ENCODE data around the gene NOXRED1.
"Not testable (repeated sequence)": the region's sequence is repeated elsewhere in the genome, so short reads cannot be mapped to it uniquely, and the experiment has no call there.

The NOXRED1 gene

GRCh38 chr14:77424862-77425261 lies 1.5 kb upstream of the NOXRED1 start:
- H3K4me2 ChIP-seq (ENCODE audit: low read depth, low read length, poor library complexity, severe bottlenecking): no peak overlapping the region
- no peaks in the 10 kb centered on the region for H3K9me2 ChIP-seq (replicated peaks; ENCODE audit: insufficient read depth, low read length)
- no peak overlapping the region for H2AFZ ChIP-seq (ENCODE audit: low read depth, low read length, severe bottlenecking)
- H3F3A ChIP-seq (ENCODE audit: insufficient read depth): no peaks in the 10 kb centered on the region
- no peaks in the 10 kb centered on the region for H3K27me3 ChIP-seq (ENCODE audit: low read length)
- no peaks in the 10 kb centered on the region for H3K9me3 ChIP-seq (ENCODE audit: insufficient read depth, low read length)
- no peak overlapping the region for H3K9ac ChIP-seq (ENCODE audit: low read length)
- no peaks in the 10 kb centered on the region for H4K20me1 ChIP-seq (ENCODE audit: low read depth, low read length)
- H3K27ac ChIP-seq (ENCODE audit: low read depth, low read length): no peak overlapping the region
- no peak for TF ChIP-seq CTCF (IDR thresholded peaks at IDR 0.05; ENCODE audit: insufficient read depth, low read length, poor library complexity, severe bottlenecking)
- no peak for TF ChIP-seq EZH2phosphoT487 (conservative IDR thresholded peaks at IDR 0.05; ENCODE audit: low read length)
- no peaks in the 10 kb centered on the region for H3K79me2 ChIP-seq (ENCODE audit: insufficient read depth, low read length)
- H3K36me3 ChIP-seq (ENCODE audit: low read length): no peaks in the 10 kb centered on the region
- no peak overlapping the region for H3K4me3 ChIP-seq (ENCODE audit: insufficient read depth, low read length, poor library complexity, severe bottlenecking)

DNA sequence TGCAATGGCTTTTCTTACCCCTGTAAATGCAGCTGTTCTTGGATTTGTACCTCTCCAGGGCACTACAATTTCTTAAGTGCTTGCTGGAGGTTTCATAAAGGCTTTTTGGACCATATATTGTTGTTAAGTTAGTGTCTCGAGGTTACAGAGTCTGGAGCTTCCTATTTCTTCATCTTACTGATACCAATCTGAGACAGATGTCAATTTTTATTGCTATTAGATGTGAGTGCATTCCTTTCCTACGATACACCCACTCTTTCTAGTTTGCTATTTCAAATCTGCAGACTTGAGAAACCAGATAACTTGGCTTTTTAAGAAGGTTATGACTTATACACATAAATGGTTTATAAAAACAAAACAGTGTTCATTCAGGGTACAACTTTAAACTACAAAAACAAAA lies 2.1 kb downstream of the NOXRED1 start:
- Histone ChIP-seq H4K20me1 (ENCODE audit: low read depth, low read length) (no peaks in the 10 kb centered on the region), H3K9ac (ENCODE audit: low read length) (no peak overlapping the region)

GRCh38 chr14:77416836-77417235 lies 6.5 kb downstream of the NOXRED1 start:
- H3K4me3 ChIP-seq (ENCODE audit: insufficient read depth, low read length, poor library complexity, severe bottlenecking): no peak overlapping the region
- H3K27me3 ChIP-seq (ENCODE audit: low read length): no peaks in the 10 kb centered on the region
- no peak overlapping the region for H3K27ac ChIP-seq (ENCODE audit: low read depth, low read length)
- no peaks in the 10 kb centered on the region for H3F3A ChIP-seq (ENCODE audit: insufficient read depth)
- H3K4me2 ChIP-seq (ENCODE audit: low read depth, low read length, poor library complexity, severe bottlenecking): no peak overlapping the region
- no peaks in the 10 kb centered on the region for H3K9me2 ChIP-seq (replicated peaks; ENCODE audit: insufficient read depth, low read length)
- H3K9ac ChIP-seq (ENCODE audit: low read length): no peak overlapping the region
- no peak overlapping the region for H2AFZ ChIP-seq (ENCODE audit: low read depth, low read length, severe bottlenecking)
- no peaks in the 10 kb centered on the region for H4K20me1 ChIP-seq (ENCODE audit: low read depth, low read length)
- H3K9me3 ChIP-seq (ENCODE audit: insufficient read depth, low read length): no peaks in the 10 kb centered on the region
- H3K36me3 ChIP-seq (ENCODE audit: low read length): no peaks in the 10 kb centered on the region
- no peak for TF ChIP-seq EZH2phosphoT487 (conservative IDR thresholded peaks at IDR 0.05; ENCODE audit: low read length)
- no peak for TF ChIP-seq CTCF (IDR thresholded peaks at IDR 0.05; ENCODE audit: insufficient read depth, low read length, poor library complexity, severe bottlenecking)
- H3K79me2 ChIP-seq (ENCODE audit: insufficient read depth, low read length): no peaks in the 10 kb centered on the region

More for the DNA sequence above, 2.1 kb downstream of the NOXRED1 start:
- Histone ChIP-seq H3K9me3 (ENCODE audit: insufficient read depth, low read length) (no peaks in the 10 kb centered on the region), H3K27me3 (ENCODE audit: low read length) (no peaks in the 10 kb centered on the region), H3K27ac (ENCODE audit: low read depth, low read length) (no peak overlapping the region), H3F3A (ENCODE audit: insufficient read depth) (no peaks in the 10 kb centered on the region), H3K4me3 (ENCODE audit: insufficient read depth, low read length, poor library complexity, severe bottlenecking) (no peak overlapping the region), H3K4me2 (ENCODE audit: low read depth, low read length, poor library complexity, severe bottlenecking) (no peak overlapping the region), H3K9me2 (replicated peaks; ENCODE audit: insufficient read depth, low read length) (no peaks in the 10 kb centered on the region), H2AFZ (ENCODE audit: low read depth, low read length, severe bottlenecking) (no peak overlapping the region), H3K36me3 (ENCODE audit: low read length) (no peaks in the 10 kb centered on the region), H3K79me2 (ENCODE audit: insufficient read depth, low read length) (no peaks in the 10 kb centered on the region)
- no peak for TF ChIP-seq CTCF (IDR thresholded peaks at IDR 0.05; ENCODE audit: insufficient read depth, low read length, poor library complexity, severe bottlenecking)
- TF ChIP-seq EZH2phosphoT487 (conservative IDR thresholded peaks at IDR 0.05; ENCODE audit: low read length): no peak

DNA sequence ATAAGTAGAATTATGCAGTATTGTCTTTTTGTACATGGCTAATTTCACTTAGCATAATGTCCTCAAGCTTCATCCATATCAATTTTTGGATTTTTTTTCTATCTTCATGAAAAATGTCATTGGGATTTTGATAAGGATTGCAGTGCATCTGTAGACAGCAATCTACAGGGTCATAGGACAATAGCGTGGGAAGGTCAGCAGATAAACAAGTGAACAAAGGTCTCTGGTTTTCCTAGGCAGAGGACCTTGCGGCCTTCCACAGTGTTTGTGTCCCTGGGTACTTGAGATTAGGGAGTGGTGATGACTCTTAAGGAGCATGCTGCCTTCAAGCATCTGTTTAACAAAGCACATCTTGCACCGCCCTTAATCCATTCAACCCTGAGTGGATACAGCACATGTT lies 7.2 kb downstream of the NOXRED1 start:
- not testable (repeated sequence) for H3K9me3 ChIP-seq (ENCODE audit: insufficient read depth, low read length); H3K27ac ChIP-seq (ENCODE audit: low read depth, low read length); H3K9ac ChIP-seq (ENCODE audit: low read length); H3K27me3 ChIP-seq (ENCODE audit: low read length); H4K20me1 ChIP-seq (ENCODE audit: low read depth, low read length); H2AFZ ChIP-seq (ENCODE audit: low read depth, low read length, severe bottlenecking); H3K4me2 ChIP-seq (ENCODE audit: low read depth, low read length, poor library complexity, severe bottlenecking); H3K4me3 ChIP-seq (ENCODE audit: insufficient read depth, low read length, poor library complexity, severe bottlenecking); H3K9me2 ChIP-seq (replicated peaks; ENCODE audit: insufficient read depth, low read length); H3K79me2 ChIP-seq (ENCODE audit: insufficient read depth, low read length); H3F3A ChIP-seq (ENCODE audit: insufficient read depth); H3K36me3 ChIP-seq (ENCODE audit: low read length)

GRCh38 chr14:77415403-77416030 lies 7.8 kb downstream of the NOXRED1 start:
- not testable (repeated sequence) for H3K4me2 ChIP-seq (ENCODE audit: low read depth, low read length, poor library complexity, severe bottlenecking); H3K9me3 ChIP-seq (ENCODE audit: insufficient read depth, low read length); H3K9me2 ChIP-seq (replicated peaks; ENCODE audit: insufficient read depth, low read length); H3K36me3 ChIP-seq (ENCODE audit: low read length); H2AFZ ChIP-seq (ENCODE audit: low read depth, low read length, severe bottlenecking); H3K27ac ChIP-seq (ENCODE audit: low read depth, low read length); H3K9ac ChIP-seq (ENCODE audit: low read length); H4K20me1 ChIP-seq (ENCODE audit: low read depth, low read length); H3K79me2 ChIP-seq (ENCODE audit: insufficient read depth, low read length); H3F3A ChIP-seq (ENCODE audit: insufficient read depth); H3K4me3 ChIP-seq (ENCODE audit: insufficient read depth, low read length, poor library complexity, severe bottlenecking); H3K27me3 ChIP-seq (ENCODE audit: low read length)

Data from SU-DHL-6 (cell line).